Activated CD4-positive, alpha-beta T cell treated with anti-CD3 and anti-CD28 coated beads for 36 hours (primary cell): ENCODE data around the gene KHDRBS2. TPM values are rescaled to one million over a fixed set of nuclear protein-coding genes. Genes with fewer than 3 reads are reported as not detected.

Experiments used
- ATAC-seq: fragments of 200-7000 bp; cut with Tn5 transposase; one replicate; pipeline ENCODE4 v1.10.0; 2021; ENCODE audit warnings: mild to moderate bottlenecking, moderate library complexity
- CTCF ChIA-PET: fragments of 350-600 bp; sonication (Branson Sonifier 250); formaldehyde crosslinking; loops from one replicate; lab custom pipeline; 2021; ENCODE audit warnings: antibody characterized with exemption; lab: Charles Lee
- POLR2A ChIA-PET: fragments of 350-600 bp; sonication (Branson Sonifier 250); formaldehyde crosslinking; loops from one replicate; lab custom pipeline; 2021; ENCODE audit warnings: antibody characterized with exemption, inconsistent platforms; lab: Charles Lee
- DNase-seq: peaks from one replicate; pipeline ENCODE4 v3.0.0-alpha.2; 2020
- H3K27ac Mint-ChIP-seq: one replicate; pipeline ENCODE4 v1.8.0; 2021; ENCODE audit warnings: mixed read lengths
- H3K27me3 Mint-ChIP-seq: one replicate; pipeline ENCODE4 v1.8.0; 2021; ENCODE audit warnings: mixed read lengths
- H3K36me3 Mint-ChIP-seq: one replicate; pipeline ENCODE4 v1.8.0; 2021; ENCODE audit warnings: low read depth, mixed read lengths
- H3K4me1 Mint-ChIP-seq: one replicate; pipeline ENCODE4 v1.8.0; 2021; ENCODE audit warnings: mixed read lengths
- H3K4me3 Mint-ChIP-seq: one replicate; pipeline ENCODE4 v1.8.0; 2021; ENCODE audit warnings: mild to moderate bottlenecking, moderate library complexity, mixed read lengths
- H3K9me3 Mint-ChIP-seq: one replicate; pipeline ENCODE4 v1.8.0; 2021; ENCODE audit warnings: low read depth, mixed read lengths
- intact Hi-C, 2 experiments: fragments of 100-400 bp; cut with DNase I in 1 of 2; cut with micrococcal nuclease in 1 of 2; formaldehyde crosslinking; loops; one replicate each; pipeline versions ENCODE4 v1.14.2 to v1.15.1; 2022 to 2024; cut with DNase I, micrococcal nuclease
- total RNA-seq, 2 experiments: library from RNA; stranded (reverse); gene quantifications; one replicate each; pipeline ENCODE4 v1.2.3, GENCODE V29; 2021

KHDRBS2 gene
- total RNA-seq, 2 experiments from 2014 or later = not detected

DNA sequence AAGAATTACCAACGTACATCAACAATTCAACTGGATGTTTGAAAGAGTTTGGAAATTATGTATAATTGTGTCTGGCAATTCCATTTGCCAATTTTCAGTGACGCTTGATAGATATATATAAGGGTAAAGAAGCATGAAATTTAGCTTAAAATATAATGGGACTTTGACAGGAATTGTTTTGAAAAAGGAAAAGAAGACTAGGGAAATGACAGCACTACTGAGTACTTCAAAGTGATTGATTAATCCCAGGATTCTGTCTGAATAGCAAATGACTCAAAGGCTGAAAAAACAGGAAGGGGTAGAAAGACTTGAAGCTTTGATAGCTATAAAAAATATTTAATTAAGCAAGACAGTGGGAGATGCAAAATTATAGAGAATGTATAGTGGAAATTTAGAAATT, 200.0 kb downstream of the KHDRBS2 start:
- ATAC-seq = no peak
- intact Hi-C loops = no loop called here
- POLR2A ChIA-PET = no interaction called here
- no peaks in the 10 kb centered on the region for H3K4me1 Mint-ChIP-seq
- H3K27me3 Mint-ChIP-seq = no peaks in the 10 kb centered on the region
- CTCF ChIA-PET = no interaction called here
- peaks cover 10% of the 10 kb centered on the region for H3K9me3 Mint-ChIP-seq
- DNase-seq = no peak
- no peak overlapping the region for H3K4me3 Mint-ChIP-seq
- H3K27ac Mint-ChIP-seq = no peak overlapping the region
- H3K36me3 Mint-ChIP-seq = no peaks in the 10 kb centered on the region

DNA sequence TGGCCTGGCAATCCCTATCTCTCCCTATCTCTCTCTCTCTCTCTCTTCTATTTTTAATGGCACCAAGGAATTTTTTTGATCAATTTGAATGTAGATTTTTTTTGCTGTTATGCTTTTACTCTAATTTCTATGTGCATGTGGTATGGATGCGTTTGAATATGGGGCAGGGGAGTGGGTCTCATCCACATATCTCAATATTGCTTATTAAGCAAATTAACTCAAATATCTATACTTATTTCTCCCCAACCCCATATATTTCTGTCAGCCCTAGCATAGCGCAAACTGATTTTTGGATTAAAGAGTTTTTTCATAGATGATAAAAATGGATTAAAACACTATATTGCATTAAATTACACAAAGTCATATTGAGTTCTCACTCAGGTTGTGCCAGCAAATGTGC, 210.2 kb downstream of the KHDRBS2 start:
- no peak for DNase-seq
- ChIA-PET CTCF (no interaction called here), POLR2A (no interaction called here)
- H3K4me1 Mint-ChIP-seq = no peaks in the 10 kb centered on the region
- H3K27me3 Mint-ChIP-seq = no peaks in the 10 kb centered on the region
- no peak overlapping the region for H3K4me3 Mint-ChIP-seq
- peaks cover 12% of the 10 kb centered on the region for H3K9me3 Mint-ChIP-seq
- no peaks in the 10 kb centered on the region for H3K36me3 Mint-ChIP-seq
- ATAC-seq = no peak
- intact Hi-C loops = no loop called here
- H3K27ac Mint-ChIP-seq = no peak overlapping the region

DNA sequence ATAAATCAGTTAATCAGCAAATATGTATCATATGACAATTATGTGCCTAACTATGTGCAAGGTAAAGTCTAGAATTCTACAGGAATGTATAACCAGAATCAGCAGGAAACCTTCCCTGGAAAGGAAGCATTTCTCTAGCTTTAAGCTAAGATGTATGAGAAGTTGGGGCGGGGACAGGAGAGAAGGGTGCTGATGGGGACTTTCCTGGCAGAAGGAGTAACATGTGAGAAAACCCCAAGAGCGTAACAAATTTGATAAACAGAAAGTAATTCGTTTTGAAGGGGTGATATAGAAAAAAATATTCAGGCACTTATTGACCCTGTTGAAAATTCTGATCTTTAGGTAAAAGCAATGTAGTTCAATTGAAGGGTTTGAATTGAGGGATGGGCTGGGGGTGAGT, 226.1 kb downstream of the KHDRBS2 start:
- H3K9me3 Mint-ChIP-seq = peaks cover 13% of the 10 kb centered on the region
- no peak overlapping the region for H3K27ac Mint-ChIP-seq
- no peaks in the 10 kb centered on the region for H3K27me3 Mint-ChIP-seq
- no peak overlapping the region for H3K4me3 Mint-ChIP-seq
- no peak for DNase-seq
- ChIA-PET CTCF (no interaction called here), POLR2A (no interaction called here)
- H3K4me1 Mint-ChIP-seq = no peaks in the 10 kb centered on the region
- intact Hi-C loops = no loop called here
- H3K36me3 Mint-ChIP-seq = no peaks in the 10 kb centered on the region
- ATAC-seq = no peak

DNA sequence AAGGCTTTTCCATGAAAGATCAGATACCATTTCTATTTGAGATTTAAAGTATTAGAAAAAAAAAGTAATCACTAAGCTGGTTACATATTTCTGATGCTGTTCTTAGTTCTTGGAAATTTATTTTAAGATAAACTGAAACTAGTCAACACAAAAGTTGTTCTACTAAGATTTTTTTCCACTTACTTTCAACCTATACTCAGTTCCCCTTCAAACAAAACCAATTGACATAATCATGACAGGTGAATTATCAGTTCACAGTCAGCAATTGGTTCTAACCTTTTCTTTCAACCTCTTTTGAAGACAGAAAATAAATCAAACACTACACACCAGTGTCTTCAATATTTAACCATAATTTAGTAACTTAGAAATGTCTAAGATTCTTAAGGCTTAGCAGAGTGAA, 228.7 kb downstream of the KHDRBS2 start:
- intact Hi-C loops = no loop called here
- no peaks in the 10 kb centered on the region for H3K27me3 Mint-ChIP-seq
- POLR2A ChIA-PET = no interaction called here
- no peak overlapping the region for H3K27ac Mint-ChIP-seq
- no peak for ATAC-seq
- DNase-seq = no peak
- no peak overlapping the region for H3K4me3 Mint-ChIP-seq
- H3K9me3 Mint-ChIP-seq = peaks cover 13% of the 10 kb centered on the region
- no peaks in the 10 kb centered on the region for H3K4me1 Mint-ChIP-seq
- no peaks in the 10 kb centered on the region for H3K36me3 Mint-ChIP-seq
- CTCF ChIA-PET = no interaction called here

DNA sequence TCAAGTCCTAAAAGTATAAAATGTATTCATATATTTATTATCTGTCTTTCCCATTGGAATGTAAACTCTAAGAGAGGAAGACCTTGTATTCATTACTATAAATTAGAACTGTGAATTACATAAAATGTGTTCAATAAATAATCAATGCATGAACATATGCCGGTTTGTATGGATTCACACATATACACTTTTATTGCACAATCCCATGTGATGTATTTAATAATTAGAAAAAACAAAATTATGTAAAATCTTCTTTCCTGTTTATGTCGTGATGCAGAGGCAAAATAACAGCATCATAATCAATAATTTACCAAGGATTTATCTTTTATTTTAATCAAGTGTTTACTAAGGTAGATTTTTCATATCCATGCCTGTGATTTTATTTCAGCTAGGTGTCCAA, 240.5 kb downstream of the KHDRBS2 start:
- ATAC-seq = no peak
- intact Hi-C loops = no loop called here
- Mint-ChIP-seq H3K36me3 (no peaks in the 10 kb centered on the region), H3K27me3 (no peaks in the 10 kb centered on the region), H3K4me1 (no peaks in the 10 kb centered on the region), H3K27ac (no peak overlapping the region), H3K4me3 (no peak overlapping the region), H3K9me3 (peaks cover 9% of the 10 kb centered on the region)
- no peak for DNase-seq
- CTCF ChIA-PET = no interaction called here
- POLR2A ChIA-PET = no interaction called here

DNA sequence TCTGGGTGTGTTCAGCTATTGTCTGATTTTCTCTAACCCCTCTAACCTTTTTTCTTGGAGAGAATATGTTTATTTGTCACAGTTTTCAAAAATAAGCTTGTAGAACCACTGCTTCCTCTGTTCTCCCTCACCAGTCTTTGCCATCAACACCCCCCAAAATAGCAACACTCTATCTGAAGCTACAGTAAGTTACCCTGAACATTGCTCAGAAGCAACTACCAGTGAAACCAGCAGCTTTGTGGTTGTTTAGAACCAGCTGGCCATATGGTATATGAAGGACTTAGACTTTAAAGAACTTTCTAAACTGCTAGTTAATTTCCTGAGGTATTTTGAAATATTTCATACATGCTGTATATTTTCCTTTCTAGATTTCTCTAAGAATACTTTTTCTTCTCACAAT, 242.9 kb downstream of the KHDRBS2 start:
- no peaks in the 10 kb centered on the region for H3K36me3 Mint-ChIP-seq
- no peak for ATAC-seq
- CTCF ChIA-PET = no interaction called here

DNA sequence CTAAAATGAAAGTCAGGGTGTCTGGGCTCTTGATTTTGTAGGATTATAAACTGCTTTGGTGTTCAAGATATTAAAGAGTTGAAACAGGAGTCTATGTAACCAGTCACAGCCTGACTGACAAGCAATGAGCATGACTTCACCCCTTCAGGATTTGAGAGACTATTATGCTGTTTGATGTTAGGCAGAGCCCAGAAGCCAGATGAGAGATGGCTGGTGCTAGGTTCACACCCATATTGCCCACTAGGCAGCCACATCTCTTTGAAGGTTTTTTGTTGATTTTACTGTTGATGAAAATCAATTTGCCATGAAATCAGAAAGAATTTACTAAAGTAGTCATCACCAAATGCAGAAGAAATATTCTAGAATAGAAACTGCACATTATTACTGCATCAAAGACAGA, 243.6 kb downstream of the KHDRBS2 start:
- Mint-ChIP-seq H3K36me3 (no peaks in the 10 kb centered on the region), H3K27me3 (no peaks in the 10 kb centered on the region), H3K4me3 (no peak overlapping the region), H3K27ac (no peak overlapping the region), H3K4me1 (no peaks in the 10 kb centered on the region), H3K9me3 (peaks cover 5% of the 10 kb centered on the region)
- ChIA-PET POLR2A (no interaction called here), CTCF (no interaction called here)
- no peak for ATAC-seq
- intact Hi-C loops = no loop called here
- DNase-seq = no peak

More for the DNA sequence above, 242.9 kb downstream of the KHDRBS2 start:
- DNase-seq = no peak
- intact Hi-C loops = no loop called here
- peaks cover 5% of the 10 kb centered on the region for H3K9me3 Mint-ChIP-seq
- no peaks in the 10 kb centered on the region for H3K4me1 Mint-ChIP-seq
- POLR2A ChIA-PET = no interaction called here
- no peak overlapping the region for H3K4me3 Mint-ChIP-seq
- H3K27me3 Mint-ChIP-seq = no peaks in the 10 kb centered on the region
- H3K27ac Mint-ChIP-seq = no peak overlapping the region

DNA sequence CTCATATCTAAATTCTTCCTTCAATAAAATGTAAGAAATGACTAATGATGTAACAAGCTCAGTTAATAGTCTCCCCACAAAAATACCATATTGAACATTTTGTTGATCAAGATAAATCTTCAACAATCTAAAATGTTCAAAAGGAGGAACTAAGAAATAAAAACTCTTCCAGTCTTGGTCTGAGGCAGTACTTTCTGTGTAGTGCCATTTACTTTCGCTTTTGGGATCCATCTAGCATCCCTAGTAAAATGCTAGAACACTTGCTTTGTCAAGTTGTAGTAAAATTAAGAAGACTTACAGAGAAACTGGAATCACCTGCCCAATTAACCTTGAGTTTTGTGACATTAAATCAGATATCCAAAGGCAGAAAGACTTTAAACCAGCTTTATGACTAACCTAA, 246.4 kb downstream of the KHDRBS2 start:
- intact Hi-C loops = no loop called here
- POLR2A ChIA-PET = no interaction called here
- Mint-ChIP-seq H3K4me3 (no peak overlapping the region), H3K36me3 (no peaks in the 10 kb centered on the region), H3K27me3 (no peaks in the 10 kb centered on the region), H3K27ac (no peak overlapping the region), H3K9me3 (peaks cover 15% of the 10 kb centered on the region), H3K4me1 (no peaks in the 10 kb centered on the region)
- ATAC-seq (no peak), DNase-seq (no peak)
- CTCF ChIA-PET = no interaction called here

DNA sequence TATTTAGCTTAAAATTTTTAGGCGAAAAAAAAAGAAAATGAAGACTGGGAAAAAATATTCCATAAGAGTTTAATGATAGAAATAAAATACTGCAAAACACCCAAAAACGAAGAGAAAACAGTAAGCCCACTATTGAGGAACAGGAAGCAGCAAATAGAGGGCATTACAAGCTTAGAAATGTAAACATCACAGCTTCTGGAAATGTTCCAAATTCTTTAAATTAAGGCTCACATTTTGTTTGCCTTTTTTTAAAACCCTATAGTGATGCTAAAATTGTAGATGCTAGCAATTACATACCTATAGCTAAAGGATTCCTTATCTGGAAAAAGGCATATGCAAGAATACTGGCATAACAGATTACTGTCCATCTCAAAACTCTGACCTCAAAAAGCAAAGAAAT, 248.6 kb downstream of the KHDRBS2 start:
- CTCF ChIA-PET = no interaction called here
- H3K4me3 Mint-ChIP-seq = no peak overlapping the region
- H3K27ac Mint-ChIP-seq = no peak overlapping the region
- POLR2A ChIA-PET = no interaction called here
- intact Hi-C loops = no loop called here
- no peaks in the 10 kb centered on the region for H3K4me1 Mint-ChIP-seq
- peaks cover 26% of the 10 kb centered on the region for H3K9me3 Mint-ChIP-seq
- DNase-seq (no peak), ATAC-seq (no peak)
- H3K27me3 Mint-ChIP-seq = no peaks in the 10 kb centered on the region
- H3K36me3 Mint-ChIP-seq = no peaks in the 10 kb centered on the region

DNA sequence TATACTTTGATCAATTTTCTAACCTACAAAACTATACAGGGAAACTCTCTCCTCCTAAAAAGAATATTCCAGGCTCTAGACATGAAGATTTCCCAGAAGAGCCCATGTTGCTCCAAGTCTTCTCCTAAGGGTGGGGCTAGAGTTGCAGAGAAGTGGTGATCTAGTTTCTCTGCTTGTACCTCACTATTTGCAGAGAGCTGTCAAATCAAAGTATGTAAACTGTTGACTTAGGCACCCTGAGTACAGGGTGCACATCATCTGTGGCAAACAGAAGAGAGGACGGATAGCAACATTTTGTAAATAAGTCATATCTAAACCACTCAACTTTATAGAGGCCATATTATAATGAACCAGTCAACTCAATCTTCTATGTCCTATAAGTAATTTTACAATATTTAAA, 250.1 kb downstream of the KHDRBS2 start:
- Mint-ChIP-seq H3K4me3 (no peak overlapping the region), H3K36me3 (no peaks in the 10 kb centered on the region), H3K27me3 (no peaks in the 10 kb centered on the region), H3K27ac (no peak overlapping the region), H3K4me1 (no peaks in the 10 kb centered on the region), H3K9me3 (peaks cover 29% of the 10 kb centered on the region)
- ChIA-PET CTCF (no interaction called here), POLR2A (no interaction called here)
- DNase-seq (no peak), ATAC-seq (no peak)
- intact Hi-C loops = no loop called here

DNA sequence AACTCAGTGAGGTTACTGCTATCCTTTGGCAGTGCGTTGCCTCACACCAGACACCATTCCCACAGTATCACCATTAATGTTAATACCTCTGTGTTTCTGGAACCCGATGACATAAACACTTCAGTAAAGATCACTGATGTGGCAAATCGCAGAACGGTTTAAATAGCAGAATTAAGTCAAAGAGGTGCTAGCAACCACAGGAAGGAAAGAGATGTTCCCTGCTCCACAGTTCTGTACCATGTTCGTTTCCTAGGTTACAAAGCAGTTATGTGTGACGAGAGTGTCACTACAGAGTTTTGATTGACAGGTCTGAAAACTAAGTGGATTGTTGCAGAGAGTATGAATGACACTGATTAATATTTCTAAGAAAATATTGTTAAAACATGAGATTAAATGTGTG, 272.3 kb downstream of the KHDRBS2 start:
- peaks cover 10% of the 10 kb centered on the region for H3K9me3 Mint-ChIP-seq
- intact Hi-C loops = no loop called here
- no peak overlapping the region for H3K27ac Mint-ChIP-seq
- CTCF ChIA-PET = no interaction called here
- ATAC-seq (no peak), DNase-seq (no peak)
- no peak overlapping the region for H3K4me3 Mint-ChIP-seq
- no peaks in the 10 kb centered on the region for H3K4me1 Mint-ChIP-seq
- POLR2A ChIA-PET = no interaction called here
- no peaks in the 10 kb centered on the region for H3K36me3 Mint-ChIP-seq
- no peaks in the 10 kb centered on the region for H3K27me3 Mint-ChIP-seq

DNA sequence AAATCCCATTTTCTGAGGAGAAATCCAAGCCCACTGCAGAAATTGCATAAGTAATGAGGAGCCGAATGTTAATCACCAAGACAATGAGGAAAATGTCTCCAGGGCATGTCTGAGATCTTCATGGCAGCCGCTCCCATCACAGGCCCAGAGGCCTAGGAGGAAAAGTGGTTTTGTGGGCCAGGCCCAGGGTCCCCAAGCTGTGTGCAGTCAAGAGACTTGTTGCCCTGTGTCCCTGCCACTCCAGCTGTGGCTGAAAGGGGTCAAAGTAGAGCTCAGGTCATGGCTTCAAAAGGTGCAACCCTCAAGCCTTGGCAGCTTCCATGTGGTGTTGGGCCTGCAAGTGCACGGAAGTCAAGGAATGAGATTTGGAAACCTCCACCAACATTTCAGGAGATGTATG, 276.6 kb downstream of the KHDRBS2 start:
- Mint-ChIP-seq H3K36me3 (no peaks in the 10 kb centered on the region), H3K4me3 (no peak overlapping the region), H3K9me3 (peaks cover 10% of the 10 kb centered on the region), H3K4me1 (no peaks in the 10 kb centered on the region), H3K27ac (no peak overlapping the region), H3K27me3 (no peaks in the 10 kb centered on the region)
- DNase-seq (no peak), ATAC-seq (no peak)
- intact Hi-C loops = no loop called here
- CTCF ChIA-PET = no interaction called here
- POLR2A ChIA-PET = no interaction called here

DNA sequence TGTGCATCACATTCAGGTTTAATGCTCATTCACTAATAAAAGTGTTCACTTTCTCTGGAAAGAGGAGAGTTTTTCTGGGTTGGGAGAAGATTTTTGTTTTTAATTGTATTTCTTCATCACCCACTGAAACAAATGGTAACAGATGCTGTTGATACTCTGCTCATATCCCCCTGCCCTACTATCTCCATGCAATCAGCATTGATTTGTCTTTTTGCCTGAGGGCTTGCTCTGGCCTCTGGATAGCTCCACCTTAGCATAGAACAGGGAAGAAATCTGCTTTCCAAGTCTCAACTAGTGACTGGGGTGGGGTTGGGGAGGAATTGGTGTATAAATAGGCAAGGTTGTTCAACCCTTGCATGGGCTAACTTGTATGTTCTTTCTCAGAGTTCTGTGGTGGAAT, 296.4 kb downstream of the KHDRBS2 start:
- DNase-seq = no peak
- Mint-ChIP-seq H3K27me3 (no peaks in the 10 kb centered on the region), H3K36me3 (no peaks in the 10 kb centered on the region), H3K27ac (no peak overlapping the region), H3K9me3 (peaks cover 12% of the 10 kb centered on the region), H3K4me1 (no peaks in the 10 kb centered on the region), H3K4me3 (no peak overlapping the region)
- CTCF ChIA-PET = no interaction called here
- ATAC-seq = no peak
- intact Hi-C loops = no loop called here
- POLR2A ChIA-PET = no interaction called here
